ENCODE data around the gene DDX10.
"Not testable (repeated sequence)": the region's sequence is repeated elsewhere in the genome, so short reads cannot be mapped to it uniquely, and the experiment has no call there.

Gene DDX10

GRCh38 chr11:108664730-108665525 is at the start of gene DDX10:
Gene DDX10 (plus strand): TSS chr11:108665069. CDS start chr11:108665154, 85 bp downstream.
- DNase-seq, result peak; percentile 98 to 100

GRCh38 chr11:108616549-108616948 is 48.3 kb upstream of the DDX10 start:
- DNase-seq, result no peak

- DNase-seq, result no peak
Measured at GRCh38 chr11:108617055-108617454, 47.8 kb upstream of the DDX10 start.

- no peak for DNase-seq
Measured at GRCh38 chr11:108618529-108618928, 46.3 kb upstream of the DDX10 start.

- no peak for DNase-seq
Measured at GRCh38 chr11:108620958-108621772, 43.7 kb upstream of the DDX10 start.

- DNase-seq, result no peak
Measured at GRCh38 chr11:108622341-108622740, 42.5 kb upstream of the DDX10 start.

- no peak for DNase-seq
Measured at GRCh38 chr11:108624196-108624925, 40.5 kb upstream of the DDX10 start.

- DNase-seq, result no peak
Measured at GRCh38 chr11:108628326-108628725, 36.5 kb upstream of the DDX10 start.

- no peak for DNase-seq
Measured at GRCh38 chr11:108628812-108629211, 36.1 kb upstream of the DDX10 start.

GRCh38 chr11:108629274-108629673 is 35.6 kb upstream of the DDX10 start:
- no peak for DNase-seq

GRCh38 chr11:108632041-108632704 is 32.7 kb upstream of the DDX10 start:
- DNase-seq, result no peak

GRCh38 chr11:108635106-108635505 is 29.8 kb upstream of the DDX10 start:
- no peak for DNase-seq

GRCh38 chr11:108636222-108636621 is 28.6 kb upstream of the DDX10 start:
- DNase-seq, result no peak

GRCh38 chr11:108639146-108639545 is 25.7 kb upstream of the DDX10 start:
- no peak for DNase-seq

- DNase-seq, result not testable (repeated sequence)
Measured at GRCh38 chr11:108641752-108642151, 23.1 kb upstream of the DDX10 start.

GRCh38 chr11:108643974-108644373 is 20.9 kb upstream of the DDX10 start:
- DNase-seq, result no peak

- no peak for DNase-seq
Measured at GRCh38 chr11:108645970-108646369, 18.9 kb upstream of the DDX10 start.

- no peak for DNase-seq
Measured at GRCh38 chr11:108647387-108647700, 17.5 kb upstream of the DDX10 start.

GRCh38 chr11:108647701-108648527 is 17.0 kb upstream of the DDX10 start:
- DNase-seq, result peak; percentile 46 to 80

GRCh38 chr11:108648528-108648885 is 16.4 kb upstream of the DDX10 start:
- DNase-seq, result no peak

GRCh38 chr11:108654100-108654499 is 10.8 kb upstream of the DDX10 start:
- DNase-seq, result not testable (repeated sequence)

- DNase-seq, result peak; percentile 36 to 75
Measured at GRCh38 chr11:108654994-108655631, 9.8 kb upstream of the DDX10 start.

All from NCI-H446 (cell line).